Neural cell (in vitro differentiated cells): Measurements from ENCODE around the gene TCTN1. TPM values are rescaled to one million over a fixed set of nuclear protein-coding genes. Genes with fewer than 3 reads are reported as not detected.
"Not testable (repeated sequence)": the region's sequence is repeated elsewhere in the genome, so short reads cannot be mapped to it uniquely, and the experiment has no call there.

Source experiments
- H2AFZ ChIP-seq: fragments of 200-600, 300-800 bp; sonication (generic), shearing (Covaris generic); 2 replicates; pipeline ENCODE4 v1.6.0; 2014; ENCODE audit warnings: low read depth, mild to moderate bottlenecking, antibody characterized with exemption, low read length, moderate library complexity
- H3F3A ChIP-seq: fragments of 200-600 bp; shearing (Covaris generic); 2 replicates; pipeline ENCODE4 v1.6.1; 2016; ENCODE audit warnings: mild to moderate bottlenecking, moderate library complexity, mixed read lengths, antibody characterized with exemption, low read length; ENCODE audit not compliant: insufficient read depth, poor library complexity, severe bottlenecking
- H3K27ac ChIP-seq: fragments of 200-600, 300-800 bp; sonication (generic), shearing (Covaris generic); 2 replicates; pipeline ENCODE4 v1.5.1; 2014; ENCODE audit warnings: mild to moderate bottlenecking, low read length, moderate library complexity
- H3K27me3 ChIP-seq: fragments of 300-800, 200-600 bp; sonication (generic), shearing (Covaris generic); 2 replicates; pipeline ENCODE4 v1.6.0; 2014; ENCODE audit warnings: mild to moderate bottlenecking, low read depth, low read length, moderate library complexity; ENCODE audit not compliant: insufficient read depth
- H3K36me3 ChIP-seq: fragments of 300-800, 200-600 bp; sonication (generic), shearing (Covaris generic); 2 replicates; pipeline ENCODE4 v1.5.1; 2014; ENCODE audit warnings: mild to moderate bottlenecking, antibody characterized with exemption, low read length, moderate library complexity; ENCODE audit not compliant: insufficient read depth
- H3K4me2 ChIP-seq: fragments of 300-800, 200-600 bp; sonication (generic), shearing (Covaris generic); 2 replicates; pipeline ENCODE4 v1.6.0; 2014; ENCODE audit warnings: mild to moderate bottlenecking, low read length
- H3K4me3 ChIP-seq: fragments of 300-800, 200-600 bp; sonication (generic), shearing (Covaris generic); 2 replicates; pipeline ENCODE4 v1.5.1; 2014; ENCODE audit warnings: mild to moderate bottlenecking, low read length, moderate library complexity
- H3K79me2 ChIP-seq: fragments of 200-600 bp; shearing (Covaris generic); replicated peaks from 2 replicates; pipeline ENCODE4 v1.6.0; 2014; ENCODE audit warnings: mild to moderate bottlenecking, low read length, moderate library complexity; ENCODE audit not compliant: insufficient read depth
- H3K9ac ChIP-seq: fragments of 300-800, 200-600 bp; sonication (generic), shearing (Covaris generic); 2 replicates; pipeline ENCODE4 v1.6.1; 2016; ENCODE audit warnings: mild to moderate bottlenecking, low read length, mixed read lengths
- H3K9me2 ChIP-seq: fragments of 200-600 bp; shearing (Covaris generic); 2 replicates; pipeline ENCODE4 v1.6.1; 2016; ENCODE audit warnings: mild to moderate bottlenecking, low read length, mixed read lengths; ENCODE audit not compliant: insufficient read depth
- H3K9me3 ChIP-seq: fragments of 200-600, 300-800 bp; sonication (generic), shearing (Covaris generic); 2 replicates; pipeline ENCODE4 v1.6.1; 2016; ENCODE audit warnings: mild to moderate bottlenecking, mixed run types, low read length, moderate library complexity, mixed read lengths
- H4K20me1 ChIP-seq: fragments of 200-600 bp; shearing (Covaris generic); 2 replicates; pipeline ENCODE4 v1.6.1; 2016; ENCODE audit warnings: mild to moderate bottlenecking, mixed run types; ENCODE audit not compliant: insufficient read depth
- EP300 ChIP-seq: fragments of 450-650 bp; conservative IDR thresholded peaks from 2 replicates; pipeline ENCODE4 v1.6.1; 2014; ENCODE audit warnings: antibody characterized with exemption, mild to moderate bottlenecking, moderate library complexity; ENCODE audit not compliant: poor library complexity, severe bottlenecking
- EZH2 ChIP-seq: fragments of 200-600, 300-800 bp; shearing (Covaris generic), sonication (generic); IDR thresholded peaks from 2 replicates; pipeline ENCODE4 v1.6.1; 2014; ENCODE audit warnings: antibody characterized with exemption, low read length, borderline replicate concordance, mild to moderate bottlenecking; ENCODE audit not compliant: insufficient read depth, poor library complexity, severe bottlenecking
- MXI1 ChIP-seq: fragments of 450-650 bp; conservative IDR thresholded peaks from 2 replicates; pipeline ENCODE4 v1.6.1; 2014; ENCODE audit warnings: antibody characterized with exemption, mild to moderate bottlenecking; ENCODE audit not compliant: poor library complexity, severe bottlenecking
- POLR2AphosphoS5 ChIP-seq: IDR thresholded peaks from 2 replicates; pipeline ENCODE4 v1.6.1; 2012
- RAD21 ChIP-seq: fragments of 450-650 bp; conservative IDR thresholded peaks from 2 replicates; pipeline ENCODE4 v1.6.1; 2014; ENCODE audit warnings: antibody characterized with exemption, mild to moderate bottlenecking, moderate library complexity
- SMC3 ChIP-seq: fragments of 450-650 bp; conservative IDR thresholded peaks from 2 replicates; pipeline ENCODE4 v1.6.1; 2014; ENCODE audit warnings: antibody characterized with exemption, mild to moderate bottlenecking, moderate library complexity; ENCODE audit not compliant: poor library complexity
- TAF1 ChIP-seq: IDR thresholded peaks from 2 replicates; pipeline ENCODE4 v1.6.1; 2012; ENCODE audit warnings: low read depth
- polyA plus RNA-seq: library from polyadenylated mRNA; depleted of rRNA; stranded (reverse); fragments of >200 nt; gene quantifications from 2 replicates; pipeline ENCODE4 v1.2.3, GENCODE V29; 2014
- TF ChIP-seq, protein P1 (sequence below): fragments of 450-650 bp; IDR thresholded peaks from 2 replicates; pipeline ENCODE4 v1.5.1; 2014; ENCODE audit warnings: antibody characterized with exemption, mild to moderate bottlenecking, moderate library complexity; ENCODE audit not compliant: poor library complexity, severe bottlenecking
- TF ChIP-seq, protein P2 (sequence below): IDR thresholded peaks from 2 replicates; pipeline ENCODE4 v1.6.1; 2012; ENCODE audit warnings: borderline replicate concordance

The TCTN1 gene
- polyA plus RNA-seq, 1 donor from 2014 or later: 58.3 TPM

DNA sequence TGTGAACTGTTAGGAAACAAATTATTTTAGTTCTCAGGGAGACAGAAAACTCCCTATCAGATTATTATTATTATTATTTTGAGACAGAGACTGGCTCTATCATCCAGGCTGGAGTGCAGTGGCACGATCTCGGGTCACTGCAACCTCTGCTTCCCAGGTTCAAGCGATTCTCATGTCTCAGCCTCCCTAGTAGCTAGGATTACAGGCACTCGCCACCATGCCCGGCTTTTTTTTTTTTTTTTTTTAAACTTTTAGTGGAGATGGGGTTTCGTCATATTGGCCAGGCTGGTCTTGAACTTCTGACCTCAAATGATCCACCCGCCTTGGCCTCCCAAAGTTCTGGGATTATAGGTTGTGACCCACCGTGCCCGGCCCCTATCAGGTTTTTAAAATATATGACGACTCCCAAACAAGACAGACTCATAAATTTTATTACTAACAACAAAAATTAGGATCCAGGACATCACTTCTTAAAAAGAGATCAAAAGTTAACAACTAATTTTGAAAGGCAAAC lies 39.2 kb upstream of the TCTN1 start:
- peaks cover 28% of the 10 kb centered on the region for H3K79me2 ChIP-seq
- not testable (repeated sequence) for H4K20me1 ChIP-seq, H3K9ac ChIP-seq, H3K9me3 ChIP-seq, H3F3A ChIP-seq, H3K4me2 ChIP-seq, H3K27ac ChIP-seq, H3K36me3 ChIP-seq, H3K9me2 ChIP-seq, H2AFZ ChIP-seq, H3K27me3 ChIP-seq, H3K4me3 ChIP-seq

DNA sequence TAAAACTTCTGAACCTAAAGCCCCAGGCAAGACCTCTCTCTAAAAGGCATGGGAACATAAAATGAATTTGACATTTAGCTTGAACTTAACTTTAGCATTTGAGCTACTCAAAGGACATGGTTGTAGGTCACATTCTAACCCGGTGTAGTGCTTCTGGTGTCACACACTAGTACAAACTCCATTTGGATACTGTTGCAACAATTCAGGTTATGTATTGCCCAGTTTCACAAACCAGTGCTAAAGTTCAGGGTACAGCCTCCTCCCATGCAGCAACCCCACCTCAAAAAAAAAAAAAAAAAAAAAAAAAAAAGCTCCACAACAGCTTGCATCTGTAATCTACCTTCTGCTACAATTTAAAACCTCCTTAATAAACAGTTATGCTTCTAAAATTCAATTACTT lies 38.6 kb upstream of the TCTN1 start:
- no peak overlapping the region for H3K9ac ChIP-seq
- H3K4me2 ChIP-seq: no peak overlapping the region
- H3K9me3 ChIP-seq: no peaks in the 10 kb centered on the region
- H3K36me3 ChIP-seq: no peaks in the 10 kb centered on the region
- TF ChIP-seq SMC3 (no peak), TAF1 (no peak), MXI1 (no peak), RAD21 (no peak), POLR2AphosphoS5 (no peak), EP300 (no peak), EZH2 (no peak)
- TF ChIP-seq, protein P1, sequence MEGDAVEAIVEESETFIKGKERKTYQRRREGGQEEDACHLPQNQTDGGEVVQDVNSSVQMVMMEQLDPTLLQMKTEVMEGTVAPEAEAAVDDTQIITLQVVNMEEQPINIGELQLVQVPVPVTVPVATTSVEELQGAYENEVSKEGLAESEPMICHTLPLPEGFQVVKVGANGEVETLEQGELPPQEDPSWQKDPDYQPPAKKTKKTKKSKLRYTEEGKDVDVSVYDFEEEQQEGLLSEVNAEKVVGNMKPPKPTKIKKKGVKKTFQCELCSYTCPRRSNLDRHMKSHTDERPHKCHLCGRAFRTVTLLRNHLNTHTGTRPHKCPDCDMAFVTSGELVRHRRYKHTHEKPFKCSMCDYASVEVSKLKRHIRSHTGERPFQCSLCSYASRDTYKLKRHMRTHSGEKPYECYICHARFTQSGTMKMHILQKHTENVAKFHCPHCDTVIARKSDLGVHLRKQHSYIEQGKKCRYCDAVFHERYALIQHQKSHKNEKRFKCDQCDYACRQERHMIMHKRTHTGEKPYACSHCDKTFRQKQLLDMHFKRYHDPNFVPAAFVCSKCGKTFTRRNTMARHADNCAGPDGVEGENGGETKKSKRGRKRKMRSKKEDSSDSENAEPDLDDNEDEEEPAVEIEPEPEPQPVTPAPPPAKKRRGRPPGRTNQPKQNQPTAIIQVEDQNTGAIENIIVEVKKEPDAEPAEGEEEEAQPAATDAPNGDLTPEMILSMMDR: no peak
- TF ChIP-seq, protein P2, sequence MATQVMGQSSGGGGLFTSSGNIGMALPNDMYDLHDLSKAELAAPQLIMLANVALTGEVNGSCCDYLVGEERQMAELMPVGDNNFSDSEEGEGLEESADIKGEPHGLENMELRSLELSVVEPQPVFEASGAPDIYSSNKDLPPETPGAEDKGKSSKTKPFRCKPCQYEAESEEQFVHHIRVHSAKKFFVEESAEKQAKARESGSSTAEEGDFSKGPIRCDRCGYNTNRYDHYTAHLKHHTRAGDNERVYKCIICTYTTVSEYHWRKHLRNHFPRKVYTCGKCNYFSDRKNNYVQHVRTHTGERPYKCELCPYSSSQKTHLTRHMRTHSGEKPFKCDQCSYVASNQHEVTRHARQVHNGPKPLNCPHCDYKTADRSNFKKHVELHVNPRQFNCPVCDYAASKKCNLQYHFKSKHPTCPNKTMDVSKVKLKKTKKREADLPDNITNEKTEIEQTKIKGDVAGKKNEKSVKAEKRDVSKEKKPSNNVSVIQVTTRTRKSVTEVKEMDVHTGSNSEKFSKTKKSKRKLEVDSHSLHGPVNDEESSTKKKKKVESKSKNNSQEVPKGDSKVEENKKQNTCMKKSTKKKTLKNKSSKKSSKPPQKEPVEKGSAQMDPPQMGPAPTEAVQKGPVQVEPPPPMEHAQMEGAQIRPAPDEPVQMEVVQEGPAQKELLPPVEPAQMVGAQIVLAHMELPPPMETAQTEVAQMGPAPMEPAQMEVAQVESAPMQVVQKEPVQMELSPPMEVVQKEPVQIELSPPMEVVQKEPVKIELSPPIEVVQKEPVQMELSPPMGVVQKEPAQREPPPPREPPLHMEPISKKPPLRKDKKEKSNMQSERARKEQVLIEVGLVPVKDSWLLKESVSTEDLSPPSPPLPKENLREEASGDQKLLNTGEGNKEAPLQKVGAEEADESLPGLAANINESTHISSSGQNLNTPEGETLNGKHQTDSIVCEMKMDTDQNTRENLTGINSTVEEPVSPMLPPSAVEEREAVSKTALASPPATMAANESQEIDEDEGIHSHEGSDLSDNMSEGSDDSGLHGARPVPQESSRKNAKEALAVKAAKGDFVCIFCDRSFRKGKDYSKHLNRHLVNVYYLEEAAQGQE: no peak
- H3K27ac ChIP-seq: no peak overlapping the region
- no peaks in the 10 kb centered on the region for H4K20me1 ChIP-seq
- peaks cover 28% of the 10 kb centered on the region for H3K79me2 ChIP-seq
- H3K27me3 ChIP-seq: no peaks in the 10 kb centered on the region
- H3F3A ChIP-seq: no peaks in the 10 kb centered on the region
- no peak overlapping the region for H2AFZ ChIP-seq
- H3K9me2 ChIP-seq: no peaks in the 10 kb centered on the region
- H3K4me3 ChIP-seq: no peak overlapping the region

DNA sequence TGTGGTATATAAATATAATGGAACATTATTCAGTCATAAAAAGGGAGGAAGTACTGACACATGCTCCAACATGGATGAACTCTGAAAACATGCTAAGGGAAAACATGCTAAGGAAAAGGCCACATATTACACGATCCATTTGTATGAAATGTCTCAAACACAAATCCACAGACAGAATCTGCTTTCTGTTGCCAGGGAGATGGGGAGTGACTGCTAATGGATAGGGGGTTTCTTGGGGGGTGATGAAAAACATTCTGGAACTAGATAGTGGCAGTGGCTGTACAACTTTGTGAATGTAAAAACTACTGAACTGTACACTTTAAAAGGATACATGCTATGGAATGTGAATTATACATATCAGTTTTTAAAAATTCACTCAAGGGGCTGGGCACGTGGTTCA lies 37.4 kb upstream of the TCTN1 start:
- Histone ChIP-seq H3K9me2 (no peaks in the 10 kb centered on the region), H3K4me3 (no peak overlapping the region), H3K9ac (no peak overlapping the region), H3K4me2 (no peak overlapping the region), H2AFZ (no peak overlapping the region), H3K27me3 (no peaks in the 10 kb centered on the region), H3K79me2 (peaks cover 34% of the 10 kb centered on the region), H3K36me3 (no peaks in the 10 kb centered on the region), H3F3A (no peaks in the 10 kb centered on the region), H4K20me1 (no peaks in the 10 kb centered on the region), H3K9me3 (no peaks in the 10 kb centered on the region), H3K27ac (no peak overlapping the region)
- TF ChIP-seq, protein P2: no peak
- TF ChIP-seq RAD21 (no peak), TAF1 (no peak), MXI1 (no peak), EZH2 (no peak), SMC3 (no peak), EP300 (no peak)
- TF ChIP-seq, protein P1: no peak
